ENCODE data around the gene ENO1.

Gene ENO1

DNA sequence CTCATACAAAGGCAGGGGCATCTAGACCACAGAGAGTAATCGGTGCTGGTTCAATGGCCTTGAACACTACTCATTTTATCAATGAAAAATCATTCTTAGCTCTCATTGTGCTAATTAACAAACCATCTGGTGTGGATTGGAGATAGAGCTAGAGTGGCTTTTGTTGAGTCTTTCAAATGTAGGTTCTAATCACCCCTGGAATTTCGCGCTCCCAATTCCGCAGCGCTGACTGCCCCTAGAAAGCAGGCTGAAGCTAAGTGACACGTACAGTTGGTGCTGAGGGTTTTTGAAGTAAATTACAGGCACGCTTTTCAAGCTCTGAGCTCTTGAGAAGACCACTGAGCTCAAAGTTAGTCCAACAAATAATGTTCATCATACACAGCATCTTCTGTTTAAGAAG is 36.0 kb upstream of the ENO1 start:
- no peak for ATAC-seq (ENCODE audit: insufficient read depth, low read depth)
- Histone ChIP-seq H3K9me3 (ENCODE audit: insufficient read depth, low read length, severe bottlenecking) (peaks cover 2% of the 10 kb centered on the region), H3K9ac (ENCODE audit: low read depth, low read length) (no peak overlapping the region), H2AFZ (ENCODE audit: low read depth, low read length) (no peak overlapping the region), H3K4me3 (ENCODE audit: low read depth in 1 of 2, low read length in 2 of 2) (no peak overlapping the region), H3K4me1 (ENCODE audit: insufficient read depth, low read length) (peaks cover 14% of the 10 kb centered on the region), H3K79me2 (ENCODE audit: insufficient read depth, low read length) (no peaks in the 10 kb centered on the region), H3K36me3 (ENCODE audit: insufficient read depth, low read length) (no peaks in the 10 kb centered on the region), H4K20me1 (ENCODE audit: insufficient read depth, low read length) (no peaks in the 10 kb centered on the region), H3K4me2 (ENCODE audit: insufficient read depth, low read length) (no peak overlapping the region), H3K27me3 (ENCODE audit: insufficient read depth, low read length, poor library complexity) (no peaks in the 10 kb centered on the region), H3K27ac (ENCODE audit: low read length) (no peak overlapping the region)
- DNase-seq = no peak
- no peak for TF ChIP-seq EZH2 (IDR thresholded peaks at IDR 0.05; ENCODE audit: borderline replicate concordance, low read depth, low read length, severe bottlenecking)
- TF ChIP-seq, protein P1, sequence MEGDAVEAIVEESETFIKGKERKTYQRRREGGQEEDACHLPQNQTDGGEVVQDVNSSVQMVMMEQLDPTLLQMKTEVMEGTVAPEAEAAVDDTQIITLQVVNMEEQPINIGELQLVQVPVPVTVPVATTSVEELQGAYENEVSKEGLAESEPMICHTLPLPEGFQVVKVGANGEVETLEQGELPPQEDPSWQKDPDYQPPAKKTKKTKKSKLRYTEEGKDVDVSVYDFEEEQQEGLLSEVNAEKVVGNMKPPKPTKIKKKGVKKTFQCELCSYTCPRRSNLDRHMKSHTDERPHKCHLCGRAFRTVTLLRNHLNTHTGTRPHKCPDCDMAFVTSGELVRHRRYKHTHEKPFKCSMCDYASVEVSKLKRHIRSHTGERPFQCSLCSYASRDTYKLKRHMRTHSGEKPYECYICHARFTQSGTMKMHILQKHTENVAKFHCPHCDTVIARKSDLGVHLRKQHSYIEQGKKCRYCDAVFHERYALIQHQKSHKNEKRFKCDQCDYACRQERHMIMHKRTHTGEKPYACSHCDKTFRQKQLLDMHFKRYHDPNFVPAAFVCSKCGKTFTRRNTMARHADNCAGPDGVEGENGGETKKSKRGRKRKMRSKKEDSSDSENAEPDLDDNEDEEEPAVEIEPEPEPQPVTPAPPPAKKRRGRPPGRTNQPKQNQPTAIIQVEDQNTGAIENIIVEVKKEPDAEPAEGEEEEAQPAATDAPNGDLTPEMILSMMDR (IDR thresholded peaks at IDR 0.05; ENCODE audit: borderline replicate concordance, extremely low read depth, low read length, poor library complexity, severe bottlenecking) = no peak

DNA sequence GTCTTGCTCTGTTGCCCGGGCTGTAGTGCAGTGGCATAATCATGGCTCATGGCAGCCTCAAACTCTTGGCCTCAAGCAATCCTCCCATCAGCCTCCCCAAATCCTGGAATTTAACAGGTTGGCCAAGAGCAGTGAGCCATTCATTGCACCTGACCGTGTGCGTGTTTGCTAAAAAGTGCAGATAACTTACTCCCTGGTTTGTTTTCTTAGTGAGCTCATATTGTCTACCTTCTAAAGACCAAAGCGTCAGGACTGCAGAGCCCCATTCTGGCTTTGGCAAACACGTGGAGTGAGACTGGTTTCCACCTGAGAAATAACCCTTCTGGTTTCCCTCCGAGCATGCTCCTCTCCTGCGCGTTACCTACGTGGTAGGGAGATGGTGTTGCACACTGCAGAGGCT is 35.0 kb upstream of the ENO1 start:
- Histone ChIP-seq H4K20me1 (ENCODE audit: insufficient read depth, low read length) (no peaks in the 10 kb centered on the region), H3K4me1 (ENCODE audit: insufficient read depth, low read length) (peaks cover 13% of the 10 kb centered on the region), H3K79me2 (ENCODE audit: insufficient read depth, low read length) (no peaks in the 10 kb centered on the region), H2AFZ (ENCODE audit: low read depth, low read length) (no peak overlapping the region), H3K36me3 (ENCODE audit: insufficient read depth, low read length) (no peaks in the 10 kb centered on the region), H3K27ac (ENCODE audit: low read length) (no peak overlapping the region), H3K9me3 (ENCODE audit: insufficient read depth, low read length, severe bottlenecking) (peaks cover 2% of the 10 kb centered on the region), H3K27me3 (ENCODE audit: insufficient read depth, low read length, poor library complexity) (no peaks in the 10 kb centered on the region), H3K9ac (ENCODE audit: low read depth, low read length) (no peak overlapping the region), H3K4me2 (ENCODE audit: insufficient read depth, low read length) (no peak overlapping the region), H3K4me3 (ENCODE audit: low read depth in 1 of 2, low read length in 2 of 2) (no peak overlapping the region)
- no peak for DNase-seq
- no peak for TF ChIP-seq EZH2 (IDR thresholded peaks at IDR 0.05; ENCODE audit: borderline replicate concordance, low read depth, low read length, severe bottlenecking)
- TF ChIP-seq, protein P1 (IDR thresholded peaks at IDR 0.05; ENCODE audit: borderline replicate concordance, extremely low read depth, low read length, poor library complexity, severe bottlenecking) = no peak
- ATAC-seq (ENCODE audit: insufficient read depth, low read depth) = no peak

DNA sequence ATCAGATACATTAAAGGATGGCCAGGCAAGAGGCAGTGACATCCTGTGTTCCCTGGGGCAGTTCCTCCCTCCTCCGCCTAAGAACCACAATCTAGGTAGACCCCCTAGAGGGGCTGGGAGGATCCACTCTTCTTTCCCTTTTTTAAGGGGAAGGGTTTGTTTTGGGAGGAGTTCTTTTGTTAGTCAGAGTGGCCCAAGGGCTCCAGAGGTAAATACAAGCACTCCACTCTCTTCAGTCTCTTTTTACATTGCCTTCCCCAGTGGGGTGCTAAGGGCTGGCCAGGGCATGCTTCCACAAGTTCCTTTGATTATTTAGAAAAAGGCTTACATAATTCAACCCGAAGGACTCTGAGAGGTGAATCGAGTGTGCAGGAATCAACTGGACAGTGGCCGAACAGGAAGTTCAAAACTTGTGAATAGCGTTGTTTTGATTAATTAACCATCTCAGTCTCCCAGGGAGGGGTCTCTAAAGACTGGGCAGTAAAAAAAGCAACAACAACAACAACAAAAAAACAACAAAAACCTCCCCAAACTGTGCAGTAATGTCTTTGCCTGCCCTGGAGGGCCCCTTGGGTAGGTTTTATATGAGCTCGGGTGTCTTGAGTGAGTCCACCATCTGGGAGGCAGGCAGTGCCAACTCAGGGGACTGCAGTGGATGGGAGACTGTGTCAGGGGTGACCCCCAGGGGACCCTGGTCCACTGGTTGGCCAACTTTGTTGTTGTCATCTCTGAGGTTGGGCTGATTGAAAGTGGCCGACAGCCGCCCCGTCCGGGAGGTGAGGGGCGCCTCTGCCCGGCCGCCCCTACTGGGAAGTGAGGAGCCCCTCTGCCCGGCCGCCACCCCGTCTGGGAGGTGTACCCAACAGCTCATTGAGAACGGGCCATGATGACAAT is 33.2 kb upstream of the ENO1 start:
- Histone ChIP-seq H2AFZ (ENCODE audit: low read depth, low read length) (no peak overlapping the region), H3K4me1 (ENCODE audit: insufficient read depth, low read length) (peaks cover 7% of the 10 kb centered on the region; the same call in 1 of the 2 replicates), H3K9ac (ENCODE audit: low read depth, low read length) (no peak overlapping the region), H3K27ac (ENCODE audit: low read length) (no peak overlapping the region), H3K4me3 (ENCODE audit: low read depth in 1 of 2, low read length in 2 of 2) (no peak overlapping the region), H4K20me1 (ENCODE audit: insufficient read depth, low read length) (no peaks in the 10 kb centered on the region), H3K4me2 (ENCODE audit: insufficient read depth, low read length) (no peak overlapping the region), H3K79me2 (ENCODE audit: insufficient read depth, low read length) (no peaks in the 10 kb centered on the region), H3K9me3 (ENCODE audit: insufficient read depth, low read length, severe bottlenecking) (peaks cover 2% of the 10 kb centered on the region), H3K36me3 (ENCODE audit: insufficient read depth, low read length) (no peaks in the 10 kb centered on the region), H3K27me3 (ENCODE audit: insufficient read depth, low read length, poor library complexity) (no peaks in the 10 kb centered on the region)
- TF ChIP-seq, protein P1 (IDR thresholded peaks at IDR 0.05; ENCODE audit: borderline replicate concordance, extremely low read depth, low read length, poor library complexity, severe bottlenecking) = no peak
- TF ChIP-seq EZH2 (IDR thresholded peaks at IDR 0.05; ENCODE audit: borderline replicate concordance, low read depth, low read length, severe bottlenecking) = no peak
- no peak for DNase-seq
- no peak for ATAC-seq (ENCODE audit: insufficient read depth, low read depth)

All from DND-41 (cell line).